ENCODE measurements around the gene SNCG.
A peak's percentile ranks its signal among the peaks of the same experiment; 100 is the strongest.
"Not testable (repeated sequence)": the region's sequence is repeated elsewhere in the genome, so short reads cannot be mapped to it uniquely, and the experiment has no call there.

SNCG gene

GRCh38 chr10:86958116-86958900, at the start of gene SNCG:
SNCG (plus strand) TSS chr10:86958599; CDS start chr10:86958698, 99 bp downstream.
- DNase-seq (ENCODE audit: low read depth in 2 of 2) = no peak

GRCh38 chr10:86914734-86915133, 43.7 kb upstream of the SNCG start:
- no peak for DNase-seq (ENCODE audit: low read depth in 2 of 2)

- DNase-seq (ENCODE audit: low read depth in 2 of 2) = no peak
Observed at GRCh38 chr10:86918022-86918471, 40.4 kb upstream of the SNCG start.

- DNase-seq (ENCODE audit: low read depth in 2 of 2) = no peak
Observed at GRCh38 chr10:86922553-86922961, 35.8 kb upstream of the SNCG start.

GRCh38 chr10:86929468-86930380, 28.7 kb upstream of the SNCG start:
- no peak for DNase-seq (ENCODE audit: low read depth in 2 of 2)

GRCh38 chr10:86931872-86932271, 26.5 kb upstream of the SNCG start:
- peak; percentile 24 to 29 for DNase-seq (ENCODE audit: low read depth in 2 of 2)

- DNase-seq (ENCODE audit: low read depth in 2 of 2) = no peak
Observed at GRCh38 chr10:86932674-86933073, 25.7 kb upstream of the SNCG start.

GRCh38 chr10:86934162-86934711, 24.2 kb upstream of the SNCG start:
- DNase-seq (ENCODE audit: low read depth in 2 of 2) = not testable (repeated sequence)

- DNase-seq (ENCODE audit: low read depth in 2 of 2) = no peak
Observed at GRCh38 chr10:86936661-86937501, 21.5 kb upstream of the SNCG start.

GRCh38 chr10:86937502-86938154, 20.8 kb upstream of the SNCG start:
- no peak for DNase-seq (ENCODE audit: low read depth in 2 of 2)

GRCh38 chr10:86938260-86938659, 20.1 kb upstream of the SNCG start:
- no peak for DNase-seq (ENCODE audit: low read depth in 2 of 2)

- not testable (repeated sequence) for DNase-seq (ENCODE audit: low read depth in 2 of 2)
Observed at GRCh38 chr10:86940076-86940475, 18.3 kb upstream of the SNCG start.

GRCh38 chr10:86940677-86941076, 17.7 kb upstream of the SNCG start:
- DNase-seq (ENCODE audit: low read depth in 2 of 2) = no peak

GRCh38 chr10:86941426-86941825, 17.0 kb upstream of the SNCG start:
- DNase-seq (ENCODE audit: low read depth in 2 of 2) = no peak

GRCh38 chr10:86941991-86942421, 16.4 kb upstream of the SNCG start:
- DNase-seq (ENCODE audit: low read depth in 2 of 2) = no peak

GRCh38 chr10:86942441-86943315, 15.7 kb upstream of the SNCG start:
- DNase-seq (ENCODE audit: low read depth in 2 of 2) = no peak

GRCh38 chr10:86943316-86944030, 14.9 kb upstream of the SNCG start:
- DNase-seq (ENCODE audit: low read depth in 2 of 2) = no peak

GRCh38 chr10:86944031-86944419, 14.4 kb upstream of the SNCG start:
- no peak for DNase-seq (ENCODE audit: low read depth in 2 of 2)

GRCh38 chr10:86944471-86944870, 13.9 kb upstream of the SNCG start:
- no peak for DNase-seq (ENCODE audit: low read depth in 2 of 2)

Data from fibroblast of skin of left quadriceps (primary cell).